Liver (tissue), 9 donors: ENCODE data around the gene CLDN25. TPM values are rescaled to one million over a fixed set of nuclear protein-coding genes. Genes with fewer than 3 reads are reported as not detected.

Experiments used
- DNase-seq: peaks from one replicate; pipeline ENCODE4 v3.0.0-alpha.2; 2017; ENCODE audit warnings: low spot score
- H3K27ac ChIP-seq, 2 donors: one replicate each; pipeline ENCODE4 v1.7.0; 2013; ENCODE audit warnings: inconsistent platforms in 2 of 2, low read length in 2 of 2, control low read depth in 1 of 2, low read depth in 1 of 2, mild to moderate bottlenecking in 1 of 2
- H3K27me3 ChIP-seq, 4 donors: one replicate each; pipeline versions ENCODE4 v1.6.1 to v1.7.0; 2013; ENCODE audit warnings: low read length in 3 of 4, inconsistent platforms in 1 of 4, mild to moderate bottlenecking in 1 of 4, moderate library complexity in 1 of 4; ENCODE audit not compliant: control insufficient read depth in 4 of 4, insufficient read depth in 4 of 4
- H3K36me3 ChIP-seq, 4 donors: one replicate each; pipeline versions ENCODE4 v1.6.1 to v1.7.0; 2013; ENCODE audit warnings: low read length in 3 of 4, mild to moderate bottlenecking in 3 of 4, low read depth in 1 of 4, moderate library complexity in 1 of 4; ENCODE audit not compliant: control insufficient read depth in 4 of 4, insufficient read depth in 3 of 4
- H3K4me1 ChIP-seq, 4 donors: one replicate each; pipeline versions ENCODE4 v1.6.1 to v1.7.0; 2013; ENCODE audit warnings: low read length in 3 of 4, mild to moderate bottlenecking in 3 of 4, moderate library complexity in 1 of 4; ENCODE audit not compliant: control insufficient read depth in 4 of 4, insufficient read depth in 4 of 4
- H3K4me3 ChIP-seq, 3 donors: one replicate each; pipeline versions ENCODE4 v1.6.1 to v1.7.0; 2013; ENCODE audit warnings: low read length in 3 of 3, control low read depth in 1 of 3, low read depth in 1 of 3, mild to moderate bottlenecking in 1 of 3
- H3K9ac ChIP-seq, 2 donors: one replicate each; pipeline ENCODE4 v1.7.0; 2013; ENCODE audit warnings: low read length in 2 of 2, mild to moderate bottlenecking in 2 of 2, moderate library complexity in 2 of 2, control low read depth in 1 of 2, low read depth in 1 of 2
- H3K9me3 ChIP-seq, 4 donors: one replicate each; pipeline versions ENCODE4 v1.6.1 to v1.7.0; 2013; ENCODE audit warnings: low read length in 3 of 4; ENCODE audit not compliant: control insufficient read depth in 4 of 4
- EGR1 ChIP-seq, 2 donors: IDR thresholded peaks; 2 replicates each; pipeline ENCODE4 v1.6.1; 2016 to 2018; ENCODE audit warnings: antibody characterized with exemption in 2 of 2, low read depth in 2 of 2
- FOXA2 ChIP-seq: IDR thresholded peaks from 2 replicates; pipeline ENCODE4 v1.6.1; 2016; ENCODE audit warnings: antibody characterized with exemption
- GABPA ChIP-seq, 2 donors: IDR thresholded peaks in 1 of 2; conservative IDR thresholded peaks in 1 of 2; 2 replicates each; pipeline ENCODE4 v1.6.1; 2016; ENCODE audit warnings: antibody characterized with exemption in 2 of 2, mild to moderate bottlenecking in 1 of 2, moderate library complexity in 1 of 2
- HNF4A ChIP-seq, 2 donors: conservative IDR thresholded peaks; 2 replicates each; pipeline ENCODE4 v1.6.1; 2016; ENCODE audit warnings: antibody characterized with exemption in 2 of 2, mild to moderate bottlenecking in 2 of 2
- HNF4G ChIP-seq: IDR thresholded peaks from 2 replicates; pipeline ENCODE4 v1.6.1; 2016; ENCODE audit warnings: antibody characterized with exemption
- JUND ChIP-seq, 2 donors: IDR thresholded peaks; 2 replicates each; pipeline ENCODE4 v1.6.1; 2016; ENCODE audit warnings: antibody characterized with exemption in 2 of 2
- NR2F2 ChIP-seq: IDR thresholded peaks from 2 replicates; pipeline ENCODE4 v1.6.1; 2016; ENCODE audit warnings: antibody characterized with exemption
- RAD21 ChIP-seq, 2 donors: IDR thresholded peaks; 2 replicates each; pipeline ENCODE4 v1.6.1; 2016; ENCODE audit warnings: antibody characterized with exemption in 2 of 2, mild to moderate bottlenecking in 2 of 2
- RXRA ChIP-seq, 2 donors: IDR thresholded peaks; 2 replicates each; pipeline ENCODE4 v1.6.1; 2017 to 2018; ENCODE audit warnings: antibody characterized with exemption in 2 of 2, mild to moderate bottlenecking in 1 of 2
- SP1 ChIP-seq: IDR thresholded peaks from 2 replicates; pipeline ENCODE4 v1.6.1; 2018; ENCODE audit warnings: antibody characterized with exemption, mild to moderate bottlenecking
- YY1 ChIP-seq: IDR thresholded peaks from 2 replicates; pipeline ENCODE4 v1.6.1; 2016; ENCODE audit warnings: antibody characterized with exemption, mild to moderate bottlenecking
- WGBS: extraction: QIAGEN DNeasy Blood & Tissue Kit; methylation state at CpG from one replicate; pipeline ENCODE4 v1.1.7; 2013; 5-methylcytosine and 5-hydroxymethylcytosine counted together
- polyA plus RNA-seq, 2 donors: library from polyadenylated mRNA; stranded (reverse) in 1 of 2; unstranded in 1 of 2; fragments of 200-250 nt in 1 of 2; fragments of >200 nt in 1 of 2; fragmentation: Nextera tagmentation in 1 of 2; extraction: Ambion mirVana in 1 of 2; gene quantifications; one replicate each; pipeline versions ENCODE4 v1.2.1 to v1.2.3, GENCODE V29; 2013 to 2015
- total RNA-seq, 2 donors: library from RNA; depleted of rRNA; stranded (reverse); fragments of >200 nt; gene quantifications; one replicate each; pipeline ENCODE4 v1.2.3, GENCODE V29; 2014
- TF ChIP-seq, protein P1 (sequence below): fragments of 150-350 bp; IDR thresholded peaks from 2 replicates; pipeline ENCODE4 v1.5.1; 2017; ENCODE audit warnings: improper control_type of control experiment, low read depth, low read length; ENCODE audit not compliant: missing input control
- TF ChIP-seq, protein P2 (sequence below): IDR thresholded peaks from 2 replicates; pipeline ENCODE4 v1.6.1; 2016; ENCODE audit warnings: antibody characterized with exemption, mild to moderate bottlenecking
- TF ChIP-seq, protein P3 (sequence below): IDR thresholded peaks from 2 replicates; pipeline ENCODE4 v1.6.1; 2016; ENCODE audit warnings: antibody characterized with exemption
- donor health status: healthy.
- donor health status: healthy.
- donor health status: healthy.
- donor health status: healthy.
- donor health status: healthy.

The CLDN25 gene
- total and polyA plus RNA-seq, 4 donors = not detected

DNA sequence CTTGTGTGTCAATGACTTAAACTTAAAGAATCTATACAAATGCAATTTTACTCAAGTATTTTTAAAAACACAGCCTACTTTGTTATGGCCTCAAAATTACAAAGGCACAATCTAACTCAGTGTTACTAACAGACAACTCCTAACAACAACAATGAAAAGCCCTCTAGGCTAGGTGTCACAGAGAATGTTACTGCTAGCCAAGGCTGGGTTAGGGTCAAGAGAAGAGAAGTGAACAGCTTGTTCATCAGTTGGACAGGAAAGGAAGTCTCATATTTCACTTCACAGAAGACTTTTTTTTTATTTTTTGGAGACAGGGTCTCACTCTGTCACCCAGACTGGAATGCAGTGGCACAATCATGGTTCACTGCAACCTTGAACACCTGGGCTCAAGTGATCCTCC, 26.0 kb downstream of the CLDN25 start:
- Histone ChIP-seq H3K9ac (no peak overlapping the region), H3K27ac (no peak overlapping the region), H3K4me3 (no peak overlapping the region), H3K9me3 (no peaks in the 10 kb centered on the region), H3K27me3 (no peaks in the 10 kb centered on the region), H3K36me3 (peaks cover 6 to 47% (median 25%) of the 10 kb centered on the region in 4 donors), H3K4me1 (no peaks in the 10 kb centered on the region)
- TF ChIP-seq RAD21 (IDR thresholded peaks at IDR 0.05) (no peak), NR2F2 (no peak)
- no peak for DNase-seq

DNA sequence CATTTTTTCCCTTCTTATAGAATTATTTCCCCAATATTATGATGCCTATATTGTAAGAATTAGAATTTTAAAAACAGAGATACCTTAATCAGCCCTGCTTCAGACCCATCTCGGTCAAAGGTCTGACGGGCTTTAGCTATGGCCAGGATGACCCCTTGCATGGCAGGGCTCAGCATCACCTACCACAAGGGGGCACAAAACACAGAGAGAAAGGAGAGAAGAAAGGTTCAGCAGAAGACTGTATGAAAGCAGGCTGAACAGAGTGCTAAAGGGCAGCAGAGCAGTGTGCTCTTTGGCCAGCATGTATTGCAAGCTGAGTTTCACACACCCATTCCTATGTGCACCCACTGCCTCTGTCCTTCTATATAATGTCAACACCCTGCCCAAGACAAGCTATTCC, 26.8 kb downstream of the CLDN25 start:
- TF ChIP-seq HNF4G (peak; percentile 57), SP1 (peak; percentile 52), RXRA (IDR thresholded peaks at IDR 0.05) (peak in 1 of 2 donors; percentile 60), NR2F2 (no peak), EGR1 (IDR thresholded peaks at IDR 0.05; ENCODE audit: low read depth in 2 of 2) (no peak), RAD21 (IDR thresholded peaks at IDR 0.05) (peak; percentile 63 to 83), HNF4A (conservative IDR thresholded peaks at IDR 0.05) (peak; percentile 54 to 90), YY1 (no peak)
- TF ChIP-seq, protein P1, sequence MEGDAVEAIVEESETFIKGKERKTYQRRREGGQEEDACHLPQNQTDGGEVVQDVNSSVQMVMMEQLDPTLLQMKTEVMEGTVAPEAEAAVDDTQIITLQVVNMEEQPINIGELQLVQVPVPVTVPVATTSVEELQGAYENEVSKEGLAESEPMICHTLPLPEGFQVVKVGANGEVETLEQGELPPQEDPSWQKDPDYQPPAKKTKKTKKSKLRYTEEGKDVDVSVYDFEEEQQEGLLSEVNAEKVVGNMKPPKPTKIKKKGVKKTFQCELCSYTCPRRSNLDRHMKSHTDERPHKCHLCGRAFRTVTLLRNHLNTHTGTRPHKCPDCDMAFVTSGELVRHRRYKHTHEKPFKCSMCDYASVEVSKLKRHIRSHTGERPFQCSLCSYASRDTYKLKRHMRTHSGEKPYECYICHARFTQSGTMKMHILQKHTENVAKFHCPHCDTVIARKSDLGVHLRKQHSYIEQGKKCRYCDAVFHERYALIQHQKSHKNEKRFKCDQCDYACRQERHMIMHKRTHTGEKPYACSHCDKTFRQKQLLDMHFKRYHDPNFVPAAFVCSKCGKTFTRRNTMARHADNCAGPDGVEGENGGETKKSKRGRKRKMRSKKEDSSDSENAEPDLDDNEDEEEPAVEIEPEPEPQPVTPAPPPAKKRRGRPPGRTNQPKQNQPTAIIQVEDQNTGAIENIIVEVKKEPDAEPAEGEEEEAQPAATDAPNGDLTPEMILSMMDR = peak; percentile 29
- TF ChIP-seq, protein P2, sequence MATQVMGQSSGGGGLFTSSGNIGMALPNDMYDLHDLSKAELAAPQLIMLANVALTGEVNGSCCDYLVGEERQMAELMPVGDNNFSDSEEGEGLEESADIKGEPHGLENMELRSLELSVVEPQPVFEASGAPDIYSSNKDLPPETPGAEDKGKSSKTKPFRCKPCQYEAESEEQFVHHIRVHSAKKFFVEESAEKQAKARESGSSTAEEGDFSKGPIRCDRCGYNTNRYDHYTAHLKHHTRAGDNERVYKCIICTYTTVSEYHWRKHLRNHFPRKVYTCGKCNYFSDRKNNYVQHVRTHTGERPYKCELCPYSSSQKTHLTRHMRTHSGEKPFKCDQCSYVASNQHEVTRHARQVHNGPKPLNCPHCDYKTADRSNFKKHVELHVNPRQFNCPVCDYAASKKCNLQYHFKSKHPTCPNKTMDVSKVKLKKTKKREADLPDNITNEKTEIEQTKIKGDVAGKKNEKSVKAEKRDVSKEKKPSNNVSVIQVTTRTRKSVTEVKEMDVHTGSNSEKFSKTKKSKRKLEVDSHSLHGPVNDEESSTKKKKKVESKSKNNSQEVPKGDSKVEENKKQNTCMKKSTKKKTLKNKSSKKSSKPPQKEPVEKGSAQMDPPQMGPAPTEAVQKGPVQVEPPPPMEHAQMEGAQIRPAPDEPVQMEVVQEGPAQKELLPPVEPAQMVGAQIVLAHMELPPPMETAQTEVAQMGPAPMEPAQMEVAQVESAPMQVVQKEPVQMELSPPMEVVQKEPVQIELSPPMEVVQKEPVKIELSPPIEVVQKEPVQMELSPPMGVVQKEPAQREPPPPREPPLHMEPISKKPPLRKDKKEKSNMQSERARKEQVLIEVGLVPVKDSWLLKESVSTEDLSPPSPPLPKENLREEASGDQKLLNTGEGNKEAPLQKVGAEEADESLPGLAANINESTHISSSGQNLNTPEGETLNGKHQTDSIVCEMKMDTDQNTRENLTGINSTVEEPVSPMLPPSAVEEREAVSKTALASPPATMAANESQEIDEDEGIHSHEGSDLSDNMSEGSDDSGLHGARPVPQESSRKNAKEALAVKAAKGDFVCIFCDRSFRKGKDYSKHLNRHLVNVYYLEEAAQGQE = no peak
- H3K4me1 ChIP-seq = no peaks in the 10 kb centered on the region
- no peak overlapping the region for H3K4me3 ChIP-seq
- no peak overlapping the region for H3K27ac ChIP-seq
- no peaks in the 10 kb centered on the region for H3K9me3 ChIP-seq
- H3K9ac ChIP-seq = no peak overlapping the region
- peak; percentile 41 for DNase-seq
- peaks cover 8 to 41% (median 24%) of the 10 kb centered on the region in 4 donors for H3K36me3 ChIP-seq
- 98% methylated on average over 2 of the region's 2 CpGs for WGBS
- no peaks in the 10 kb centered on the region for H3K27me3 ChIP-seq

DNA sequence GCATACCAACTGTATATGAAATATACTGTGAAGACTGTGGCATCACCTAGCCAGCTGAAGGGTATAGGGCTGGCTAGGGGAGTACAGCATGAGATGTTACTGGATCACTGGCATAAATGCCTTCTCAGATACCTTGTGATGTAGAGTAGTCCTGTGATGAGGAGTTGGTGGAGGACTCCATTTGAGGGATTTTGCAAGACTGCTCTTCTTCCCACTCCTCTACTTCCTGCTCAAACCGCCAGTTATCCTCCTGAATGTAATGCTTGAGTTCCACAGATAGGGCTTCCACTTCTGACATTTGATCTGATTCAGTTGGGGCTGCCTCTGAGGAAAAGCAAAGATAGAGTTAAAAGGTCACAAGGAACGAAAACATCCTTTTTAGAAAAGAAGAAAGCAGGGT, 29.3 kb downstream of the CLDN25 start:
- TF ChIP-seq SP1 (no peak), GABPA (IDR thresholded peaks at IDR 0.05 in 1 of 2, conservative IDR thresholded peaks at IDR 0.05 in 1 of 2) (no peak), EGR1 (IDR thresholded peaks at IDR 0.05; ENCODE audit: low read depth in 2 of 2) (no peak), RXRA (IDR thresholded peaks at IDR 0.05) (no peak), FOXA2 (no peak), JUND (IDR thresholded peaks at IDR 0.05) (no peak)
- TF ChIP-seq, protein P3, sequence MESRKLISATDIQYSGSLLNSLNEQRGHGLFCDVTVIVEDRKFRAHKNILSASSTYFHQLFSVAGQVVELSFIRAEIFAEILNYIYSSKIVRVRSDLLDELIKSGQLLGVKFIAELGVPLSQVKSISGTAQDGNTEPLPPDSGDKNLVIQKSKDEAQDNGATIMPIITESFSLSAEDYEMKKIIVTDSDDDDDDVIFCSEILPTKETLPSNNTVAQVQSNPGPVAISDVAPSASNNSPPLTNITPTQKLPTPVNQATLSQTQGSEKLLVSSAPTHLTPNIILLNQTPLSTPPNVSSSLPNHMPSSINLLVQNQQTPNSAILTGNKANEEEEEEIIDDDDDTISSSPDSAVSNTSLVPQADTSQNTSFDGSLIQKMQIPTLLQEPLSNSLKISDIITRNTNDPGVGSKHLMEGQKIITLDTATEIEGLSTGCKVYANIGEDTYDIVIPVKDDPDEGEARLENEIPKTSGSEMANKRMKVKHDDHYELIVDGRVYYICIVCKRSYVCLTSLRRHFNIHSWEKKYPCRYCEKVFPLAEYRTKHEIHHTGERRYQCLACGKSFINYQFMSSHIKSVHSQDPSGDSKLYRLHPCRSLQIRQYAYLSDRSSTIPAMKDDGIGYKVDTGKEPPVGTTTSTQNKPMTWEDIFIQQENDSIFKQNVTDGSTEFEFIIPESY = no peak
- TF ChIP-seq, protein P1 = no peak
- Histone ChIP-seq H3K9ac (no peak overlapping the region), H3K36me3 (peaks cover 3 to 25% (median 12%) of the 10 kb centered on the region in 4 donors), H3K4me1 (no peaks in the 10 kb centered on the region), H3K4me3 (no peak overlapping the region), H3K27ac (no peak overlapping the region), H3K27me3 (no peaks in the 10 kb centered on the region), H3K9me3 (no peaks in the 10 kb centered on the region)
- no peak for DNase-seq
- WGBS = 46% methylated on average over 2 of the region's 2 CpGs
